IPS DF 4.7 (cell line): ENCODE data around the gene ACOT9.
"Not testable (repeated sequence)": the region's sequence is repeated elsewhere in the genome, so short reads cannot be mapped to it uniquely, and the experiment has no call there.

Experiments used
- DNase-seq: peaks from one replicate; pipeline ENCODE4 v3.0.0-alpha.2; 2013; ENCODE audit warnings: low spot score; ENCODE audit errors: extremely low read depth

ACOT9 gene

GRCh38 chrX:23766650-23767551 lies 23.8 kb upstream of the ACOT9 start:
- no peak for DNase-seq

- DNase-seq: no peak
These were observed 22.8 kb upstream of the ACOT9 start for GRCh38 chrX:23765868-23766267.

GRCh38 chrX:23765449-23765848 lies 22.4 kb upstream of the ACOT9 start:
- DNase-seq: no peak

GRCh38 chrX:23764188-23764984 lies 21.3 kb upstream of the ACOT9 start:
- DNase-seq: no peak

- DNase-seq: no peak
These were observed 16.7 kb upstream of the ACOT9 start for GRCh38 chrX:23759821-23760220.

GRCh38 chrX:23756165-23756564 lies 13.1 kb upstream of the ACOT9 start:
- DNase-seq: peak; percentile 19

- DNase-seq: no peak
These were observed 11.6 kb upstream of the ACOT9 start for GRCh38 chrX:23754664-23755063.

- DNase-seq: no peak
These were observed 9.8 kb upstream of the ACOT9 start for GRCh38 chrX:23752740-23753415.

- no peak for DNase-seq
These were observed 6.5 kb upstream of the ACOT9 start for GRCh38 chrX:23749576-23749975.

GRCh38 chrX:23749129-23749528 lies 6.1 kb upstream of the ACOT9 start:
- no peak for DNase-seq

GRCh38 chrX:23745786-23746185 lies 2.7 kb upstream of the ACOT9 start:
- no peak for DNase-seq

- not testable (repeated sequence) for DNase-seq
These were observed 521 bp upstream of the ACOT9 start for GRCh38 chrX:23743623-23743971.

- DNase-seq: no peak
These were observed 841 bp downstream of the ACOT9 start for GRCh38 chrX:23742174-23742696.

GRCh38 chrX:23737413-23737812 lies 5.7 kb downstream of the ACOT9 start:
- no peak for DNase-seq

- DNase-seq: no peak
These were observed 7.0 kb downstream of the ACOT9 start for GRCh38 chrX:23736030-23736429.

GRCh38 chrX:23732704-23733103 lies 10.4 kb downstream of the ACOT9 start:
- DNase-seq: no peak

GRCh38 chrX:23731951-23732350 lies 11.1 kb downstream of the ACOT9 start:
- no peak for DNase-seq

GRCh38 chrX:23729214-23729613 lies 13.9 kb downstream of the ACOT9 start:
- DNase-seq: no peak

GRCh38 chrX:23727206-23727605 lies 15.9 kb downstream of the ACOT9 start:
- no peak for DNase-seq

- no peak for DNase-seq
These were observed 16.9 kb downstream of the ACOT9 start for GRCh38 chrX:23726191-23726590.

- no peak for DNase-seq
These were observed 22.9 kb downstream of the ACOT9 start for GRCh38 chrX:23720117-23720677.
